H1 (cell line): Measurements from ENCODE around the gene TFF1. TPM values are rescaled to one million over a fixed set of nuclear protein-coding genes. Genes with fewer than 3 reads are reported as not detected.

Source experiments
- ATF2 ChIP-seq: IDR thresholded peaks from 2 replicates; pipeline ENCODE4 v1.6.1; 2012; ENCODE audit warnings: low read length, inconsistent platforms
- SP2 ChIP-seq: IDR thresholded peaks from 2 replicates; pipeline ENCODE4 v1.6.1; 2012; ENCODE audit warnings: mild to moderate bottlenecking, low read length, inconsistent platforms
- polyA plus RNA-seq, 7 experiments: library from polyadenylated mRNA; depleted of rRNA in 3 of 7; stranded (reverse) in 5 of 7; unstranded in 2 of 7; fragments of >200 nt in 5 of 7; fragments of 200-250 nt in 2 of 7; gene quantifications; 1 replicate in 5 of 7; 2 replicates in 1 of 7; 4 replicates in 1 of 7; pipeline versions ENCODE4 v1.2.1 to v1.2.3, GENCODE V29; 2011 to 2013; ENCODE audit warnings: missing spikeins in 2 of 7, mixed read lengths in 2 of 7
- total RNA-seq: library from RNA; stranded (reverse); fragmentation: NEBNext Ultra II Directional; extraction: Animal tissue kit (Norgen Biotek cat#: 25700); gene quantifications from 2 replicates; pipeline ENCODE4 v1.2.1, GENCODE V29; 2021

Gene TFF1
- total and polyA plus RNA-seq, 2 of the 8 experiments (the other 6 are each of a cell fraction or from before 2014, with no cell fraction given), result not detected

- no peak for TF ChIP-seq ATF2
- TF ChIP-seq SP2, result no peak
- TF ChIP-seq, all 59 proteins: peak for 0
Measured at GRCh38 chr21:42362198-42362597, 4.1 kb downstream of the TFF1 start (continued).
